Esophagus muscularis mucosa (tissue), 4 donors: ENCODE results near the gene TNFRSF1B. TPM values are rescaled to one million over a fixed set of nuclear protein-coding genes. Genes with fewer than 3 reads are reported as not detected.

Experiments
- DNase-seq: peaks from one replicate; pipeline ENCODE4 v3.0.0-alpha.2; 2017; ENCODE audit errors: extremely low spot score
- H3K27ac ChIP-seq, 4 donors: fragments of 200-600 bp; sonication (generic); replicated peaks in 1 of 4; 1 replicate in 3 of 4; 2 replicates in 1 of 4; pipeline ENCODE4 v1.5.1; 2016 to 2019; ENCODE audit warnings: mild to moderate bottlenecking in 1 of 4
- H3K27me3 ChIP-seq, 4 donors: fragments of 200-600 bp; sonication (generic); one replicate each; pipeline versions ENCODE4 v1.5.1 to v1.6.0; 2016 to 2019
- H3K36me3 ChIP-seq, 4 donors: fragments of 200-600 bp; sonication (generic); one replicate each; pipeline ENCODE4 v1.5.1; 2016 to 2019
- H3K4me1 ChIP-seq, 4 donors: fragments of 200-600 bp; sonication (generic); one replicate each; pipeline ENCODE4 v1.5.1; 2016 to 2019
- H3K4me3 ChIP-seq, 4 donors: fragments of 200-600 bp; sonication (generic); 1 replicate in 2 of 4; 2 replicates in 2 of 4; pipeline ENCODE4 v1.5.1; 2016 to 2019; ENCODE audit warnings: mild to moderate bottlenecking in 4 of 4, moderate library complexity in 1 of 4
- H3K9me3 ChIP-seq, 4 donors: fragments of 200-600 bp; sonication (generic); 1 replicate in 3 of 4; 2 replicates in 1 of 4; pipeline ENCODE4 v1.5.1; 2016 to 2019
- EP300 ChIP-seq: sonication (generic); formaldehyde crosslinking; IDR thresholded peaks from one replicate; pipeline ENCODE4 v1.6.1; 2017; ENCODE audit warnings: antibody characterized with exemption
- POLR2A ChIP-seq: fragments of 450-650 bp; IDR thresholded peaks from one replicate; pipeline ENCODE4 v1.6.1; 2017; ENCODE audit warnings: antibody characterized with exemption, moderate library complexity, mild to moderate bottlenecking, low read depth
- POLR2AphosphoS5 ChIP-seq, 2 donors: sonication (generic); formaldehyde crosslinking; IDR thresholded peaks; one replicate each; pipeline ENCODE4 v1.6.1; 2017; ENCODE audit warnings: antibody characterized with exemption in 2 of 2
- WGBS: methylation state at CpG from one replicate; pipeline ENCODE4 v1.1.5; 2018; 5-methylcytosine and 5-hydroxymethylcytosine counted together
- intact Hi-C: fragments of 100-400 bp; cut with DNase I; formaldehyde crosslinking; loops from one replicate; pipeline ENCODE4 v1.15.1; 2023
- total RNA-seq, 4 donors: library from RNA; depleted of rRNA; stranded (reverse); fragments of >200 nt; gene quantifications; one replicate each; pipeline versions ENCODE4 v1.1.0 to v1.2.1, GENCODE V29; 2016
- TF ChIP-seq, protein P1 (sequence below), 3 experiments: fragments of 200-600 bp in 2 of 3; fragments of 450-650 bp in 1 of 3; sonication (generic) in 2 of 3; IDR thresholded peaks; one replicate each; pipeline ENCODE4 v1.5.1; 2017 to 2019; ENCODE audit warnings: antibody characterized with exemption in 3 of 3, mild to moderate bottlenecking in 2 of 3, moderate library complexity in 1 of 3

Gene TNFRSF1B
- total RNA-seq, 4 donors from 2014 or later, result 15.4 to 55.5 (median 32.4) TPM

DNA sequence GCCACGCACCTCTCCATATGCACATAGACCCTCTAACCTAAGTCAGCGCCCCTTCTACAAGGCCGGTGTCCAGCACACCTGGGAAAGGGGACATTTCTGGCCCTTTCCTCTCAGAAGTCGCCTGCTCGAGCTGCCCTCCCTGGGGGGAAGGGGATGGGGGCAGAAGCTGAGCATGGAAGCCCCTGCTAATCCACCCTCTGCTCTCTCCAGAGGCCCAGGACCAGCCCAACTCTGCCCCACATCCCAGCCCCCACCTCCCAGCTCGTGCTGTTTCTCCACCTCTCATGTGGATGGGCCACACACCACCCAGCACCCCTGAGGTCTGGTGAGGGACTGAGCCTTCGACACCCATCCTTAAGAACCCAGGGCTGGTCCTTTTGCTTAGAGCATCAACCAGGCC is 14.8 kb downstream of the TNFRSF1B start:
- H3K27ac ChIP-seq, result peak overlapping the region; percentile 57 to 85 (median 66)
- H3K27me3 ChIP-seq, result peaks cover 0 to 45% (median 0%) of the 10 kb centered on the region in 4 donors
- 98% methylated on average over 7 of the region's 7 CpGs for WGBS
- intact Hi-C loops, result no loop called here
- TF ChIP-seq EP300 (no peak), POLR2A (no peak), POLR2AphosphoS5 (IDR thresholded peaks at IDR 0.05) (no peak)
- TF ChIP-seq, protein P1, sequence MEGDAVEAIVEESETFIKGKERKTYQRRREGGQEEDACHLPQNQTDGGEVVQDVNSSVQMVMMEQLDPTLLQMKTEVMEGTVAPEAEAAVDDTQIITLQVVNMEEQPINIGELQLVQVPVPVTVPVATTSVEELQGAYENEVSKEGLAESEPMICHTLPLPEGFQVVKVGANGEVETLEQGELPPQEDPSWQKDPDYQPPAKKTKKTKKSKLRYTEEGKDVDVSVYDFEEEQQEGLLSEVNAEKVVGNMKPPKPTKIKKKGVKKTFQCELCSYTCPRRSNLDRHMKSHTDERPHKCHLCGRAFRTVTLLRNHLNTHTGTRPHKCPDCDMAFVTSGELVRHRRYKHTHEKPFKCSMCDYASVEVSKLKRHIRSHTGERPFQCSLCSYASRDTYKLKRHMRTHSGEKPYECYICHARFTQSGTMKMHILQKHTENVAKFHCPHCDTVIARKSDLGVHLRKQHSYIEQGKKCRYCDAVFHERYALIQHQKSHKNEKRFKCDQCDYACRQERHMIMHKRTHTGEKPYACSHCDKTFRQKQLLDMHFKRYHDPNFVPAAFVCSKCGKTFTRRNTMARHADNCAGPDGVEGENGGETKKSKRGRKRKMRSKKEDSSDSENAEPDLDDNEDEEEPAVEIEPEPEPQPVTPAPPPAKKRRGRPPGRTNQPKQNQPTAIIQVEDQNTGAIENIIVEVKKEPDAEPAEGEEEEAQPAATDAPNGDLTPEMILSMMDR (IDR thresholded peaks at IDR 0.05), result no peak
- H3K4me1 ChIP-seq, result peaks cover 67 to 96% (median 93%) of the 10 kb centered on the region in 4 donors
- H3K36me3 ChIP-seq, result no peaks in the 10 kb centered on the region
- DNase-seq, result no peak
- H3K4me3 ChIP-seq, result no peak overlapping the region
- no peaks in the 10 kb centered on the region for H3K9me3 ChIP-seq

DNA sequence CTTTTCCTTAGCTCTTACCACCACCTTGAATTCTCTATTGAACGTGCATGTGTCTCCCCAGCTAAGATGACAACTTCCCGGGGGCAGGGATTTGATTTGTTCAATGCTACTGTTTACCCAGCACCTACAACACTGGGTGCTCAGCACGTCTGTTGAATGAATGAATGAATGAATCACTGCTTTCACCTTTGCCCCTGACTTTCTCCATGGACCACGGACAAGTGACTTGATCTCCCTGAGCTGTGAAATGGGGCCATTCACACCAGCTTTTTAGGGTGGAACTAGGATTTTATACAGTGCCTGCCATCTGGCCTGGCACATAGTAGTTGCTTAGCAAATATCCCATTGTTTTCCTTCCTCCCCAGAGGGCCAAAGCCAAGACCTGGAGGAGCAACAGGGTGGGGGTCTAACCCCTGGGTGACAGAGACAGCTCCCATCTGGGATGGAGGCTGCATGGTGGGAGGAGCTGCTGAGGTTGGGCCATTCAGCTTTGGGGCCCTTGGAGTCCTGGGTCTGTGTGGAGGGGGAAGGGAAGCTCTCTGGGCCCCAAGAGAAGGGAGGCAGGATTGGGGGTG is 15.7 kb downstream of the TNFRSF1B start:
- TF ChIP-seq EP300 (no peak), POLR2AphosphoS5 (IDR thresholded peaks at IDR 0.05) (no peak), POLR2A (no peak)
- TF ChIP-seq, protein P1 (IDR thresholded peaks at IDR 0.05), result no peak
- DNase-seq, result no peak
- intact Hi-C loops, result no loop called here
- Histone ChIP-seq H3K4me3 (no peak overlapping the region), H3K4me1 (peaks cover 65 to 95% (median 94%) of the 10 kb centered on the region in 4 donors), H3K27ac (peak overlapping the region; percentile 57 to 85 (median 74)), H3K36me3 (no peaks in the 10 kb centered on the region), H3K9me3 (no peaks in the 10 kb centered on the region), H3K27me3 (peaks cover 0 to 43% (median 0%) of the 10 kb centered on the region in 4 donors)
- 80% methylated on average over 4 of the region's 4 CpGs for WGBS

DNA sequence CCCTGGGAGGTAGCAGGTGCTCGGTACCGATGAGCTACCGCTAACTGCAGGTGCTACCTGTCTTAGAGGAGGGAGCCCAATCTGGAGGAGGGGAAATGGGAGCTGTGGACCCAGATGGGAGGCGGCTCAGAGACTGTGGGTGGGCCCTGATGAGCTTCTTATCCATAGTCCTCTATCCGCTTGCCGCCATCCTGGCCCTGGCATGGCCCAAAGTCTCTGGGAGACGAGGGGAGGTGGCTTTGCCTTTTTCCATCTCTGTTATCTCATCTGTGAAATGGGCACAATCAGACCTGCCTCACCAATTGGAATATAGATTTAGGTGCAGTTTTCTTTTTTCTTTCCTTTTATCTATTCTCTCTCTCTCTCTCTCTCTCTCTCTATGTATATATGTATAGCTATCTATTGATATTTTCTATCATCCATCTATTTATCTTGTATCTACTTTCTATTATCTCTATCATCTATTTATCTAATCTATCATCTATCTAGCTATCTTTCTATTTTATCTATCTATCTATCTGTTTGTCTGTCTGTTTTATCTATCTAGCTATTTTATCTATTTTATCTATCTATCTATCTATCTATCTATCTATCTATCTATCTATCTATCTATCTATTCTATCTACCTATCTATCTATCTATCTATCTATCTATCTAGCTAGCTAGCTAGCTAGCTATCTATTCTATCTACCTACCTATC is 16.5 kb downstream of the TNFRSF1B start:
- intact Hi-C loops, result no loop called here
- 96% methylated on average over 7 of the region's 7 CpGs for WGBS
- TF ChIP-seq, protein P1 (IDR thresholded peaks at IDR 0.05), result no peak
- TF ChIP-seq POLR2A (no peak), EP300 (no peak), POLR2AphosphoS5 (IDR thresholded peaks at IDR 0.05) (no peak)
- Histone ChIP-seq H3K27ac (peak overlapping the region; percentile 75 to 86 (median 82)), H3K9me3 (no peaks in the 10 kb centered on the region), H3K4me1 (peaks cover 65 to 94% (median 94%) of the 10 kb centered on the region in 4 donors), H3K4me3 (no peak overlapping the region), H3K36me3 (no peaks in the 10 kb centered on the region), H3K27me3 (peaks cover 0 to 43% (median 0%) of the 10 kb centered on the region in 4 donors)
- DNase-seq, result no peak

DNA sequence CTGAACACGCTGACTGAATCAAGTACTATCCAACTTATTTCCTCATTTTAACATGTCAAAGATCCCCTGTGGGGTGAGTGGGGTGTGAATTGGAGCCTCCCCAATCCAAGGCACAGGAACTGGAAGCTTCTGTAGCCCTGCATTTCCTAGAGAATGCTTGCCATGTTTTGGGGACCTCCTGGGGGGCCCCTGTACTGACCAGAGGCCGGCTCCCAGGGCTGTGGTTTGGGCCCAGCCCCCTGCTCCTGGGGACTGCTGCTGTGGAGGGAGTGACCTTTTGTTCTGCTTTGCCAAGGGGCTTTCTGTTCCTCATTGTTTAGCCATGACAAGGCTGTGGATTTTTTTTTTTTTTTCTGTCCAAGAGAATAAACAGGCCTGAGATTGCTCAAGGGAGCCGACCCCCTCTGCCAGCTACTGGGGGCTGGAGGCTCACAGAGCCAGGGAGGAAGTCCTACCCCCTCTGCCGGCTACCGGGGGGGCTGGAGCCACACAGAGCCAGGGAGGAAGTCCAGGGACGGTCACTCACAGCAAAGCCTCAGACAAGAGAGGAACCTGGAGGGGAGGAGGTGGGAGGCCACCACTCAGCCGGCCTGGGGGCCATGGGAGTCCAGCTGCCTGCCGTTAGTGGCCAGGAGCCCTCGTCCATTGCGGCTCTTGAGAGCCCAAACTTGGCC is 17.4 kb downstream of the TNFRSF1B start:
- WGBS, result 14% methylated on average over 5 of the region's 10 CpGs
- intact Hi-C loops, result no loop called here
- TF ChIP-seq POLR2AphosphoS5 (IDR thresholded peaks at IDR 0.05), result peak; percentile 57 to 70
- TF ChIP-seq, protein P1 (IDR thresholded peaks at IDR 0.05), result peak in 1 of 3 experiments; percentile 24
- TF ChIP-seq EP300, result no peak
- H3K36me3 ChIP-seq, result no peaks in the 10 kb centered on the region
- H3K4me3 ChIP-seq, result peak overlapping the region; percentile 18 to 38 (median 24)
- peaks cover 0 to 44% (median 0%) of the 10 kb centered on the region in 4 donors for H3K27me3 ChIP-seq
- no peaks in the 10 kb centered on the region for H3K9me3 ChIP-seq
- H3K27ac ChIP-seq, result peak overlapping the region; percentile 75 to 86 (median 82)
- DNase-seq, result peak; percentile 95
- peaks cover 67 to 94% (median 94%) of the 10 kb centered on the region in 4 donors for H3K4me1 ChIP-seq
